Osteoblast (primary cell): Measurements from ENCODE around the gene CIAO3. TPM values are rescaled to one million over a fixed set of nuclear protein-coding genes. Genes with fewer than 3 reads are reported as not detected.
"Not testable (repeated sequence)": the region's sequence is repeated elsewhere in the genome, so short reads cannot be mapped to it uniquely, and the experiment has no call there.

Experiments
- DNase-seq: peaks from one replicate; pipeline ENCODE4 v3.0.0; 2011; ENCODE audit warnings: low spot score, mixed read lengths; ENCODE audit not compliant: insufficient read length; ENCODE audit errors: missing footprints
- H2AFZ ChIP-seq: 2 replicates; pipeline ENCODE4 v1.6.0; 2011; ENCODE audit warnings: mild to moderate bottlenecking, low read length
- H3K27ac ChIP-seq: 2 replicates; pipeline ENCODE4 v1.5.1; 2011; ENCODE audit warnings: mild to moderate bottlenecking, low read depth, low read length, moderate library complexity
- H3K27me3 ChIP-seq: 2 replicates; pipeline ENCODE4 v1.6.0; 2012; ENCODE audit warnings: mild to moderate bottlenecking, control low read depth, inconsistent platforms, low read length, moderate library complexity; ENCODE audit not compliant: insufficient read depth
- H3K36me3 ChIP-seq: 2 replicates; pipeline ENCODE4 v1.5.1; 2011; ENCODE audit warnings: mild to moderate bottlenecking, low read length, control low read depth, moderate library complexity; ENCODE audit not compliant: insufficient read depth
- H3K4me1 ChIP-seq: 2 replicates; pipeline ENCODE4 v1.5.1; 2011; ENCODE audit warnings: mild to moderate bottlenecking, low read length, control low read depth, moderate library complexity; ENCODE audit not compliant: insufficient read depth
- H3K4me2 ChIP-seq: 2 replicates; pipeline ENCODE4 v1.6.0; 2011; ENCODE audit warnings: mild to moderate bottlenecking, low read length; ENCODE audit not compliant: insufficient read depth
- H3K4me3 ChIP-seq: fragments of 200-600 bp; sonication (generic); 3 replicates; pipeline ENCODE4 v1.5.1; 2012; ENCODE audit warnings: mild to moderate bottlenecking, low read length, inconsistent platforms; ENCODE audit not compliant: insufficient read depth
- H3K79me2 ChIP-seq: 2 replicates; pipeline ENCODE4 v1.6.0; 2012; ENCODE audit warnings: mild to moderate bottlenecking, low read length, control low read depth, inconsistent platforms; ENCODE audit not compliant: insufficient read depth
- H3K9me3 ChIP-seq: 2 replicates; pipeline ENCODE4 v1.5.1; 2011; ENCODE audit warnings: low read depth, low read length, control low read depth
- H4K20me1 ChIP-seq: 2 replicates; pipeline ENCODE4 v1.6.0; 2012; ENCODE audit warnings: mild to moderate bottlenecking, low read length, control low read depth; ENCODE audit not compliant: insufficient read depth
- CTCF ChIP-seq: IDR thresholded peaks from 2 replicates; pipeline ENCODE4 v1.5.1; 2011; ENCODE audit warnings: mild to moderate bottlenecking, low read depth, low read length, moderate library complexity; ENCODE audit errors: extremely low read depth
- total RNA-seq: library from RNA; depleted of rRNA; stranded (reverse); fragments of >200 nt; gene quantifications from 2 replicates; pipeline ENCODE4 v1.2.3, GENCODE V29; 2012

Gene CIAO3
- total RNA-seq, 1 donor: 32.2 TPM

- no peak for TF ChIP-seq CTCF
- Histone ChIP-seq H3K27me3 (peaks cover 7% of the 10 kb centered on the region), H4K20me1 (peaks cover 7% of the 10 kb centered on the region), H2AFZ (peak within 1 kb of the TSS; percentile 72), H3K4me2 (peak within 1 kb of the TSS; percentile 80), H3K4me3 (peak within 1 kb of the TSS; percentile 73), H3K79me2 (peaks cover 6% of the 10 kb centered on the region), H3K9me3 (no peaks in the 10 kb centered on the region), H3K27ac (no peak within 1 kb of the TSS), H3K4me1 (peaks cover 16% of the 10 kb centered on the region), H3K36me3 (no peaks in the 10 kb centered on the region)
- DNase-seq: peak; percentile 100
These were observed 26.0 kb downstream of the CIAO3 start, which contains the start of gene METRN for GRCh38 chr16:714558-715476. Gene METRN, plus strand, starts transcription at chr16:715118. Its CDS starts 172 bp downstream, at chr16:715290.

GRCh38 chr16:714079-714478 lies 26.7 kb downstream of the CIAO3 start:
- Histone ChIP-seq H3K9me3 (no peaks in the 10 kb centered on the region), H4K20me1 (peaks cover 7% of the 10 kb centered on the region), H3K4me3 (no peak overlapping the region), H3K27me3 (peaks cover 12% of the 10 kb centered on the region), H3K4me1 (peaks cover 18% of the 10 kb centered on the region), H3K36me3 (no peaks in the 10 kb centered on the region), H3K4me2 (no peak overlapping the region), H3K27ac (no peak overlapping the region), H2AFZ (no peak overlapping the region), H3K79me2 (peaks cover 6% of the 10 kb centered on the region)
- TF ChIP-seq CTCF: no peak
- DNase-seq: no peak

GRCh38 chr16:712740-713250 lies 28.0 kb downstream of the CIAO3 start:
- TF ChIP-seq CTCF: peak; percentile 56
- not testable (repeated sequence) for H3K79me2 ChIP-seq, H3K27ac ChIP-seq

GRCh38 chr16:711548-712320 lies 29.1 kb downstream of the CIAO3 start:
- Histone ChIP-seq H4K20me1 (peaks cover 9% of the 10 kb centered on the region), H3K4me1 (peaks cover 18% of the 10 kb centered on the region), H3K4me3 (no peak overlapping the region), H3K27me3 (peaks cover 31% of the 10 kb centered on the region), H2AFZ (no peak overlapping the region), H3K79me2 (peaks cover 6% of the 10 kb centered on the region), H3K36me3 (no peaks in the 10 kb centered on the region), H3K9me3 (no peaks in the 10 kb centered on the region), H3K27ac (no peak overlapping the region), H3K4me2 (no peak overlapping the region)
- peak; percentile 82 for TF ChIP-seq CTCF
- peak; percentile 100 for DNase-seq

More at GRCh38 chr16:712740-713250, 28.0 kb downstream of the CIAO3 start:
- not testable (repeated sequence) for H4K20me1 ChIP-seq, H3K4me3 ChIP-seq, H2AFZ ChIP-seq, H3K9me3 ChIP-seq, H3K36me3 ChIP-seq
- DNase-seq: peak; percentile 98
- peaks cover 24% of the 10 kb centered on the region for H3K27me3 ChIP-seq
- peaks cover 18% of the 10 kb centered on the region for H3K4me1 ChIP-seq
- peak overlapping the region; percentile 3 for H3K4me2 ChIP-seq
